NCI-H2196 treated with DMSO at 0.1 percent for 48 hours (cell line): ENCODE results near the gene PRKCE.

Source experiments
- DNase-seq: peaks from one replicate; lab custom pipeline; 2025; ENCODE audit not compliant: unreplicated experiment; lab: John Stamatoyannopoulos, UW

Gene PRKCE

GRCh38 chr2:45826884-45827635 lies 175.6 kb downstream of the PRKCE start:
- no peak for DNase-seq

GRCh38 chr2:45830322-45830721 lies 178.8 kb downstream of the PRKCE start:
- no peak for DNase-seq

- no peak for DNase-seq
Observed at GRCh38 chr2:45833301-45833967, 182.0 kb downstream of the PRKCE start.

- DNase-seq: no peak
Observed at GRCh38 chr2:45833968-45834344, 182.5 kb downstream of the PRKCE start.

- DNase-seq: no peak
Observed at GRCh38 chr2:45834372-45834771, 182.9 kb downstream of the PRKCE start.

GRCh38 chr2:45834858-45835257 lies 183.4 kb downstream of the PRKCE start:
- no peak for DNase-seq

GRCh38 chr2:45836316-45836715 lies 184.8 kb downstream of the PRKCE start:
- DNase-seq: no peak

- DNase-seq: no peak
Observed at GRCh38 chr2:45836740-45837139, 185.3 kb downstream of the PRKCE start.

GRCh38 chr2:45837812-45838341 lies 186.4 kb downstream of the PRKCE start:
- no peak for DNase-seq

GRCh38 chr2:45839508-45840251 lies 188.2 kb downstream of the PRKCE start:
- no peak for DNase-seq

- DNase-seq: no peak
Observed at GRCh38 chr2:45840481-45840880, 189.0 kb downstream of the PRKCE start.

- no peak for DNase-seq
Observed at GRCh38 chr2:45841752-45842407, 190.4 kb downstream of the PRKCE start.

- DNase-seq: no peak
Observed at GRCh38 chr2:45843136-45843535, 191.7 kb downstream of the PRKCE start.

GRCh38 chr2:45844796-45845457 lies 193.5 kb downstream of the PRKCE start:
- no peak for DNase-seq

GRCh38 chr2:45845566-45845965 lies 194.1 kb downstream of the PRKCE start:
- DNase-seq: no peak

- no peak for DNase-seq
Observed at GRCh38 chr2:45849491-45850283, 198.2 kb downstream of the PRKCE start.

GRCh38 chr2:45850558-45850957 lies 199.1 kb downstream of the PRKCE start:
- no peak for DNase-seq

GRCh38 chr2:45851111-45851510 lies 199.6 kb downstream of the PRKCE start:
- DNase-seq: no peak

- DNase-seq: no peak
Observed at GRCh38 chr2:45851576-45852304, 200.3 kb downstream of the PRKCE start.
